ENCODE data around the gene FCGR3A. TPM values are rescaled to one million over a fixed set of nuclear protein-coding genes. Genes with fewer than 3 reads are reported as not detected.
A peak's percentile ranks its signal among the peaks of the same experiment; 100 is the strongest.
"Not testable (repeated sequence)": the region's sequence is repeated elsewhere in the genome, so short reads cannot be mapped to it uniquely, and the experiment has no call there.

FCGR3A gene
- total RNA-seq, 1 donor from 2014 or later = not detected

DNA sequence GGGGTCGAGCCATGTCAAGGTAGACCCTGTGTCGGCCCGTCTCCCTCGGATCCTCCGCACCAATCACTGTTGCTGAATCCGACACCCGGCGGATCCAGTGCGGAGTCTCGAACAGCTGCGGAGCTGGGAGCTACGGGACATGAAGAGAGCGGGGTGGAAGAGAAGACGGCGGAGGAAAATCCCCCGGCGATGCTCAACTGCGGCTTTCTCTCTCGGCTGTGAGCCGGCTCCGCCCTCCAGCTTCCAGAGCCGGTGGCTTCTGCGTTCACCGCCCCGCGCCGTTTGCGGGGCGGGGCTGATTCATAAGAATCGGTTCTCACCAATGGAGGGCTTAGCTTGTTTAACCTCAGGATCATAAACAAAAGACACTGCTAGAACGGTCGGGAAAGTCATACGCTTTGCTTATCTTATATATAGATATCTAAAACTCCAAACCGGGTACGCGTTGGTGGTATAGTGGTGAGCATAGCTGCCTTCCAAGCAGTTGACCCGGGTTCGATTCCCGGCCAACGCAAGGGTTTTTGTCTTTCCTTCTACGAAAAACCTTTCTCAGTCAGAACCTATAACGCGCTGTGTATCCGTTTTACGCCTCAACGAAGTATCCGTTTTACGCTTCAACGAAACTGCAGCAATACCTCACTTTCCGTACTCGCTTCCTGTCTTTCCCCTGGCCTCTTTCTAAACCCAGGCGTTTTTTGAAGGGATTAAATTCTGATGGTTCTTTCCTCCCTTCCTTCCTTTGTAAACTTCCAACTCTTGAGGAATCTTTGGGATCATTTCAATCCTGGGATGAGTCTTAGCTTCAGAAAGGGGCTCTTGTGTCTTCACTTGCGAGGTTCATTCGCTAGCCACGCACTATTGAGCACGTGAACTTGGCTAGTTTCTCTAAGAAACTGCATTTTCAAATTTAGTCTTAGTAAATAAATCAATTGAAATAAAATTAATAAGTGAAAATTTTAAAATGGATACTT is 18.7 kb downstream of the FCGR3A start:
- DNase-seq (ENCODE audit: low read depth) = peak; percentile 88

DNA sequence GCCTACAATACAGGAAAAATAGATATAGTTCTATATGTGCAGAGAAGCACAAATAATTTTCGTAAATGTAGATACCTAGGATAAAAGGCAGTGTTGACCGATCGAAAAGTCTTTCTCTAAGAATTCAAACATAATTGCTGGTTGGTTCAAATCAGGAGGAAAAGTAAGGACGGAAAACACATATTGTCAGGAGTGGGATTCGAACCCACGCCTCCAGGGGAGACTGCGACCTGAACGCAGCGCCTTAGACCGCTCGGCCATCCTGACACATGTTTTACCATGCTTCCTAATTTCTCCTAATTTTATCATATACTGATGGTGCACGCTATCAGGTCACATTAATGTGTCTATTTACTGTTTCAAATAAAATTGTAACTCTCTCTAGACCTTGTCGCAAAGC is 19.5 kb downstream of the FCGR3A start:
- peak; percentile 44 for DNase-seq (ENCODE audit: low read depth)

DNA sequence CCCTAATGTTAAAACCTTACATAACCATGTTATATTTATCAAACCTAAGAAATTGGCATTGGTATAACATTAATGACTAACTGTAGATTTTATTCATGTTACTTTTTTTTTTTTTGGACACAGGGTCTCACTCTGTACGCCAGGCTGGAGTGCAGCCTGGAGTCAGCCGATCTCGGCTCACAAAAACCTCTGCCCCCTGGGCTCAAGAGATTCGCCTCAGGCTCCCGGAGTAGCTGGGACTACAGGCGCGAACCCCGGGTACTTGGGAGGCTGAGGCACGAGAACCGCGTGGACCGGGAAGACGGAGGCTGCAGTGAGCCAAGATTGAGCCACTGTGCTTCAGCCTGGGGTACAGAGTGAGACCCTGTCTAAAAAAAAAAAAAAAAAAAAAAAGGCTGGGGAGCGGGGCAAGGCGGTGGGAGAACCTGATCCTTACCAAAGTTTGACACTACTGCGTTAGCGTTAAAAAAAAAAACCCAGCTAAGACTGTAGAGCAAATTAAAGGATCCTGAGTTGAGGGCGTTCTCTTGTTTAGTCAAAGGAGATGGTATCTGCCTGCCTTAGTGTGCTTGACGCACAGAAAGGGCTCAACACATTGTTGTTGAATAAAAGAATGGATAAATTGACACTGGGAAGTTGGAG is 20.0 kb downstream of the FCGR3A start:
- not testable (repeated sequence) for DNase-seq (ENCODE audit: low read depth)

DNA sequence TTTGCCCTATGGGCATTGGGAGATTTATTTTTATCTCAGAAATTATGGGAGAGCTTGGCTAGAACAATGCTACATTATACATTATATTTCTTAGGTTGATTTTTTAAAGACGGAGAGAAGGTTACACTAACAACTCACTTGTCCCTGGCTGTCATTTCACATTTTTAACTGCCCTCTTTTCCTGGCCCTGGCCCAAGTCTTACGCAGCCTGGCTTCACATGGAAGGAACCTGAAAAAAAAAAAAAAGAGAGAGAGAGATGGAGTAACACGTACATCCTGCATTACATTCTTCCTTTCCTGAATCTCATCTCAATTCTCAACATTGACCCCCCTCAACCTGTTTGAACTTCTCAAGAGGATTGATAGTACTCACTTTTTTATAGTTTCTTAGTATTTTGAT is 21.1 kb downstream of the FCGR3A start:
- DNase-seq (ENCODE audit: low read depth) = not testable (repeated sequence)

DNA sequence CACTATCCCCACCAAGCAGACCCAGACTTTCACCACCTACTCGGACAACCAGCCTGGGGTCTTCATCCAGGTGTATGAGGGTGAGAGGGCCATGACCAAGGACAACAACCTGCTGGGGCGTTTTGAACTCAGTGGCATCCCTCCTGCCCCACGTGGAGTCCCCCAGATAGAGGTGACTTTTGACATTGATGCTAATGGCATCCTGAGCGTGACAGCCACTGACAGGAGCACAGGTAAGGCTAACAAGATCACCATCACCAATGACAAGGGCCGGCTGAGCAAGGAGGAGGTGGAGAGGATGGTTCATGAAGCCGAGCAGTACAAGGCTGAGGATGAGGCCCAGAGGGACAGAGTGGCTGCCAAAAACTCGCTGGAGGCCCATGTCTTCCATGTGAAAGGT is 23.7 kb downstream of the FCGR3A start:
- DNase-seq (ENCODE audit: low read depth) = not testable (repeated sequence)

DNA sequence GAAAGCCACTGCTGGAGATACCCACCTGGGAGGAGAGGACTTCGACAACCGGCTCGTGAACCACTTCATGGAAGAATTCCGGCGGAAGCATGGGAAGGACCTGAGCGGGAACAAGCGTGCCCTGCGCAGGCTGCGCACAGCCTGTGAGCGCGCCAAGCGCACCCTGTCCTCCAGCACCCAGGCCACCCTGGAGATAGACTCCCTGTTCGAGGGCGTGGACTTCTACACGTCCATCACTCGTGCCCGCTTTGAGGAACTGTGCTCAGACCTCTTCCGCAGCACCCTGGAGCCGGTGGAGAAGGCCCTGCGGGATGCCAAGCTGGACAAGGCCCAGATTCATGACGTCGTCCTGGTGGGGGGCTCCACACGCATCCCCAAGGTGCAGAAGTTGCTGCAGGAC is 24.3 kb downstream of the FCGR3A start:
- DNase-seq (ENCODE audit: low read depth) = not testable (repeated sequence)

DNA sequence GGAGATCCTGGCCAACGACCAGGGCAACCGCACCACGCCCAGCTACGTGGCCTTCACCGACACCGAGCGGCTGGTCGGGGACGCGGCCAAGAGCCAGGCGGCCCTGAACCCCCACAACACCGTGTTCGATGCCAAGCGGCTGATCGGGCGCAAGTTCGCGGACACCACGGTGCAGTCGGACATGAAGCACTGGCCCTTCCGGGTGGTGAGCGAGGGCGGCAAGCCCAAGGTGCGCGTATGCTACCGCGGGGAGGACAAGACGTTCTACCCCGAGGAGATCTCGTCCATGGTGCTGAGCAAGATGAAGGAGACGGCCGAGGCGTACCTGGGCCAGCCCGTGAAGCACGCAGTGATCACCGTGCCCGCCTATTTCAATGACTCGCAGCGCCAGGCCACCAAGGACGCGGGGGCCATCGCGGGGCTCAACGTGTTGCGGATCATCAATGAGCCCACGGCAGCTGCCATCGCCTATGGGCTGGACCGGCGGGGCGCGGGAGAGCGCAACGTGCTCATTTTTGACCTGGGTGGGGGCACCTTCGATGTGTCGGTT is 24.8 kb downstream of the FCGR3A start:
- not testable (repeated sequence) for DNase-seq (ENCODE audit: low read depth)

DNA sequence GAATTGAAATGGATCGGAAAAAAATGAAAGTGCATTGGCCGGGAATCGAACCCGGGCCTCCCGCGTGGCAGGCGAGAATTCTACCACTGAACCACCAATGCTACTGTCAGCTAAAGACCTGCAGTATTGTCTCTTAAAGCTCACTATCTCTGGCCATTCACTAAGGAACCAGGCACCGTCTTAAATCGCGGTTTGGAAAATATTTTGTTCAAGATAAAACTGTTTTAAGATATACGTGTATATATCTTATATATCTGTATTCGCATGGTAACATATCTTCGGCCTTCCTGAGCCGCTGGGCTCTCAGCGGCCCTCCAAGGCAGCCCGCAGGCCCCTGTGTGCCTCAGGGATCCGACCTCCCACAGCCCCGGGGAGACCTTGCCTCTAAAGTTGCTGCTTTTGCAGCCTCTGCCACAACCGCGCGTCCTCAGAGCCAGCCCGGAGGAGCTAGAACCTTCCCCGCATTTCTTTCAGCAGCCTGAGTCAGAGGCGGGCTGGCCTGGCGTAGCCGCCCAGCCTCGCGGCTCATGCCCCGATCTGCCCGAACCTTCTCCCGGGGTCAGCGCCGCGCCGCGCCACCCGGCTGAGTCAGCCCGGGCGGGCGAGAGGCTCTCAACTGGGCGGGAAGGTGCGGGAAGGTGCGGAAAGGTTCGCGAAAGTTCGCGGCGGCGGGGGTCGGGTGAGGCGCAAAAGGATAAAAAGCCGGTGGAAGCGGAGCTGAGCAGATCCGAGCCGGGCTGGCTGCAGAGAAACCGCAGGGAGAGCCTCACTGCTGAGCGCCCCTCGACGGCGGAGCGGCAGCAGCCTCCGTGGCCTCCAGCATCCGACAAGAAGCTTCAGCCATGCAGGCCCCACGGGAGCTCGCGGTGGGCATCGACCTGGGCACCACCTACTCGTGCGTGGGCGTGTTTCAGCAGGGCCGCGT is 25.5 kb downstream of the FCGR3A start, which contains the start of gene HSPA6:
Gene HSPA6, plus strand, starts transcription at position 724 of the 925 bp plus-strand sequence. Its CDS starts 119 bp downstream, at position 843.
- peak; percentile 65 for DNase-seq (ENCODE audit: low read depth)

DNA sequence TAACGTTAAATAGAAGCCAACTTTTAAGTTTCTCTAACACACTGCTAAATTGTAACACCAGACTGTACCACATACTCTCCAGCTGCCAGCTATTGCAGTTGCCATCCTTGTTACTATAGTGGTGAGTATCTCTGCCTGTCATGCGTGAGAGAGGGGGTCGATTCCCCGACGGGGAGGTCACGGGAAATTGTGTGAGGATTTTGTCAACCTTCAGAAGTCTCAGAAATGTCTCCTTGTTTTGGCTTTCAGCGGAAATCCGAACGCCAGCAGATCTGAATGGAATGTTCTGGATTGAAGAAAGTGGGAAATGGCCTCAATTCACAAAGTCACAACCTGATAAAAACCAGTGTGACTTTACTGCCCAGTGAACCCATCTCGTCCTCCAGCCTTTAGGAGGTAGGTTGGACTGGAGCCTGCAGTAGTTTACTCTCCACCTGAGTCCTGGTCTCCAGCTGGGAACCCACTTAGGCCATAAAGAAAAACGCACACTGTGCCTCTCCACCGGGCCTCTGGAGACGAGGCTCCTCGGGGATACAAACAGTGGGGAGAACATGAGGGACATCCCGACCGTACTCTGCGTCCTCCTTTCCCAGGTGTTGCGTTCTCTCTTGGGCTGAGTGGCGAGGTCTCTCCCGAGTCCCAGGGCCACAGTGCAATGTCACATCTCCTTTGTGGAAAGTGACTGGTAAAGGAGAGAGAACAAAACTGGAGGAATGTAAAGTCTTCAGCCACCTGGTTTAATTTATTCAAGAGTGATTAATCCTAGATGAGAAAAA is 26.4 kb downstream of the FCGR3A start:
- not testable (repeated sequence) for DNase-seq (ENCODE audit: low read depth)

DNA sequence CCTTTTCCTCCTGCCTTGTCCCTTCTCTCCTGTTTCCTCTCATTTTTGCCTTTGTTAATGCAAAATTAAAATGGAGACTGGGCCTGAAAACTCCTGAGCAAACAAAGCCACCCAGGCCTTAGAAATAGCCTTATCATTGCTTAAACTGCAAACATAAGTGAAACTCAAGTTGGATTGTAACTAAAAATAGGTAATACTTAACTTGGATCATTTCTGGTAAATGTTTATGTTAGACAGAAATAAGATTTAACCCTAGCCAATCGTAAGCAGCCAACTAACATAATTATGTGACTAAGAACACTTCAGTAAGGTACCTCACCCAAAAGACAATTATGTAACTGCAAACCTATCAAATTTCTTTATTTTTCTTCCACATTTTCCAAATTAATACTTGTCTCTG is 35.7 kb downstream of the FCGR3A start:
- peak; percentile 10 for DNase-seq (ENCODE audit: low read depth)

DNA sequence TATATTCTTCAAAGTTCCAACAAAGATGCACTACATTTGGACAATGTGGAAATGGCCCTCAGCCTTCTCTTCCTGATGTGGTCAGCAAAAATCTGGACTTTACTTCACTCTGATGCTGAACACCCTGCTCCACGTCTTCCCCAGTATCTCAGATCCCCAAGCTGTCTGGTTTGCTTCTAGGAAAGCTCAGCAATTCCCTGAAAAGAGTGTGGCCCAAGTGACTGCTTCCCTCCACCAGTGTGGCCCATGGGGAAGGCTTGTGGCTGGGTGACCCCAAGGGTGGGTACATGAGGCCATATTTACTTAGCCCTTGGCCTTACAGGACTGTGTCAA is 36.2 kb downstream of the FCGR3A start:
- DNase-seq (ENCODE audit: low read depth) = not testable (repeated sequence)

DNA sequence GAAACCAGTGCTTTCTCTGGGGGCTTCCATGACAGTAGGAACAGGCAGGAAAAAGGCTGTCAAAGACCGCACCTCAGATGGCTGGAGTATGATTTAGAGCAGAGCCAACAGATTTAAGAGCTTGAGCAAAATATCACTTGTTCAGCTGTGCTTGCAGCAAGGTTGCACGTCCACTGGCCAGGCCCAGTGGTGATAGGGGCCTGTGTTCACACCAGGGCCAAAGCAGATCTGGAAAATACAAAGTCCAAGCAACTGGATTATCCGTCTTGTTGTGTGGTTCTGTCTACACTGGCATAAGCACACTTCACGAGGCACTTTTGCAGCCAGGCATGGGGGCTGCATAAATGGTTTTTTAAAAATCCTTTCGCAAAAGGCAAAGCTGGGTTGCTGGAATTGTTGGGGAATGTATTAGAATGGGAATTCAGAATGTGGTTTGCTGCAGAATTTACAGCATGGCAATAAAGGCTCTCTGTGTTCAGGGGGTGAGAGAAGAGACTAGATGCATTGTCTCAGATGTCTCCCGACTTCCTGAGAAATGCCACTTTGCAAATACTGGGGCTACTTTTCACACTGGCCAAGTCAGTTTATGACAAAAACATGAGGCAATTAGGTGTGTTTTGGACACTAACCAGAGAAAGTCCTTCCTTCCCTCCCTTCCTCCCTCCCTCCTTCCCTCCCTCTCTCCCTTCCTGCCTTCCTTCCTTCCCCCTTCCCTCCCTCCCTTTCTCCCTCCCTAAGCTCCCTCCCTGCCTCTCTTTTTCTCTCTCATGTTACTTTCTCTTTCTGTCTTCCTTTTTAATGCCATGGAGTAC is 36.8 kb downstream of the FCGR3A start:
- not testable (repeated sequence) for DNase-seq (ENCODE audit: low read depth)

DNA sequence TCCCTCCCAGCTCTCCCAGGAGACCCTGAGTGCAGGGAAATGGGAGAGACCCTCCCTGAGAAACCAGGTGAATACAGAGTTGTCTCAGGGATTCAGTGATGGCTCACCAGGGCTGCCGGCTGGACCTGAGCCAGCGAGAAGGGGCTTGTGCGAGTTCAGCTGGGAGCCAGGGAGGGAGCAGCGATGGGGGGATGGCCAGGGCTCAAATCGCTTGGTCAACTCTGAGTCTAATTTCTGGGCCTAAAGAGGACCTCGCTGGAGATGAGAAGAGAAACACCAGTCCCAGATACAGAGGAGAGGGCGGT is 37.9 kb downstream of the FCGR3A start:
- DNase-seq (ENCODE audit: low read depth) = no peak

DNA sequence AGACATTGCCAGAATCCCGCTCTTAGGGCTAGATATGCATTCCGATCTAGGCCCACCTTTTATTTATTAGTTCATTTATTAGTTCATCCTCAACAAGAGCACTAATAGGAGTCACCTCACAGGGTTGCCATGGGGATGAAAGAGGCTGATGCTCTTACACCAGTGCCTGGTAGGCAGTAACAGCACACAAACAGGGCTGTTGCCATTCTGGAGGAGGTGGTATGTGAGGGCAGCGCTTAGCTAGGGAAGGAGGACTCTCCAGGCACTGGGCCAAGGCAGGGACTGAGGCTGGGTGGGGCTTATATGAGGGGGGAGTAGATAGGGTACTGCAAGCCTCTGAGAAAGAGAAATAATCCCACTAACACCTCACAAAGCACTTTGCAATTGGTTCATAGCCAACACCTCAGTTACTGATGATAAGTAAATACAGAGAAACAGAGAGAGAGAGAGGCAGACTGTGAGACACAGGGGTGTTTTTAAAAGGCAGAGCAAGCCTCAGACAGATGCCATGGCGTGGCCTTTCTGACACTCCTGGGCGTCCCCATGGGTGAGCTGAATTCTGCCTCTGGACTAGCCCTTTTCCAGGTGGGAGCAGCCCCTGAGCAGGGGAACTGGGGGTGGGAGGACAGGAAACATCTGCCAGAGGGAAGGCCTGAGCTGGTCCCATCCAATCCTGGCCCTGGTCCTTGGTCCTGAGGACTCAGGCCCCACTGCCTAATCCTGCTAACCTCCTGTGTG is 38.4 kb downstream of the FCGR3A start:
- DNase-seq (ENCODE audit: low read depth) = no peak

DNA sequence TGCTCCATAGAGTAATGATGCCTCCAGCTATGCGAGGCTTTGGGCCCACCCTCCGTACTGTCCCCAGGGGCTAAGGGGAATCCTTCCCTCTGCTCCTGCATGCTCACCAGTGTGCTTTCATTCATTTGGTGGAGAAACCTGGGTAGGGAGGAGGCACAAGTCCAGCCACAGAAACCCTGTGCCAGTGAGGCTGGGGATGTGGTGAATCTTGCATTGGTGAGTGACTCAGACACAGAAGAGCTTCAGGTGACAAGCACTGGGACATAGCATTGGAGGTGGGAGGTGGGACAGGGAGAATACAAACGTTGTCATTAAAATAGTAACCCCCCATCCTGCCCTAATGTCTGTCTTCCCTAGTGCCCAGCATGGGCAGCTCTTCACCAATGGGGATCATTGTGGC is 39.1 kb downstream of the FCGR3A start:
- no peak for DNase-seq (ENCODE audit: low read depth)

DNA sequence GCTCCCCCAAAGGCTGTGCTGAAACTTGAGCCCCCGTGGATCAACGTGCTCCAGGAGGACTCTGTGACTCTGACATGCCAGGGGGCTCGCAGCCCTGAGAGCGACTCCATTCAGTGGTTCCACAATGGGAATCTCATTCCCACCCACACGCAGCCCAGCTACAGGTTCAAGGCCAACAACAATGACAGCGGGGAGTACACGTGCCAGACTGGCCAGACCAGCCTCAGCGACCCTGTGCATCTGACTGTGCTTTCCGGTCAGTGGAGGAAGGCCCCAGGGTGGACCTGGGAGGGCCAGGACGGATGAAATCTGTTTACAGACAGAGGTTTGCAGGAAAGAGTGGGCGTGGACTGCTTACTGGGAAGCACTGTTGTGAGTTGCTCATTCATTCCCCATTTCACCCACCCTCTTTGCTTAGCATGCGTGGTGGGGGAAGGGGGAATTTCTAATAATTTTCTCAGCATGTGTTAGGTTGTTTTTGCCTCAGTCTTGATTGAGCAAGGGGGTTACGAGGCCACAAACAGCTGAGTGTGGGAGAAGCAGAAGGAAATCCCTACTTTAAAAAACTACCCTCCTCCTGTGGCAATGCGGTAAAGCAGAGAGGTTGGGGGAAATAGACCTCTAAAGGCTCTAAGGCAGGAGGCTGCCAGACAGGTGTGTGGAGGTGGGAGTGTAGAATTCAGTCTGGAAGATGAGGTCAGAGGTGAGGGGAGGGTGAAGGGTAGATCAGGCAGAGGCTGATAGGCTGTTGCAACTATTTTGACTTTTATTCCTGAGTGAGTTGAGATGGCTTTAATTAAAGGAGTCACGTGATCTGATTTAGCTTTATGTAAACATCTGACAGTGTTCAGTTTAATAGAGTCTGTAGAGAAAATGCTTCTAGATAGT is 43.0 kb downstream of the FCGR3A start:
- peak; percentile 51 for DNase-seq (ENCODE audit: low read depth)

DNA sequence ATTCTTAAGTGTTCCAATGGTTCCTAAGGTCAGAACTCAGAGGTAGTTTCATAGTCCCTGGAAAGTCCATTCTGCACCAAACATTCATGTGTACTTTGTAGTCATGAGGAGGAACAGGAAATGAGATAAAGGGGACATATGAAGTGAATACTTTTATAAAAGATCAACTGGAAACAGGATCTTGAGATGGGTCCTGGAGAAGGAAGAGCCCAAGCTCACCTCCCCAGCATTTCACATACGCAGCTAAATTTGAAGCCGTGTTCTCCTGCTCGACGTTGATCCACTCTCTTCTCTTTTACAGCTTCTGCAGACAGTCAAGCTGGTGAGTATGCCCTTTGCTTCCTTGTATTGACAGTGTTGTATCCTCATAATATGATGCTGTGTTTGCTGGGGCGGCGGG is 43.9 kb downstream of the FCGR3A start:
- no peak for DNase-seq (ENCODE audit: low read depth)

DNA sequence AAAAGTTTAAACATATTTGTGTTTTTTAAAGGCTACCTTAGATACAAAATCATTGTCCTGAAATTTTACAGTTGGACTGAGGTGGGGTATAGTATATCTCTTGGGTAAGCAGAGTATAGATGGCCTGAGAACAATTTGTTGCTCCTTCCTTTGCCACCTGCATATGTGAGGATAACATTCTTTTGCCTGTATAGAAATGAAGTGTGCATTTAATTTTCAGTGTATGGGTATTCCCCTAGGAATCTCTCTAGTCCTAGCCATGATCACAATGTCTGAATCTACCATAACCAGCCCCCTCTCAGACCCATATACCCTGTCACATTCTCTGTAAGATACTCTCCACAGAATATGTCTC is 46.2 kb downstream of the FCGR3A start:
- DNase-seq (ENCODE audit: low read depth) = no peak

Measured in renal cortical epithelial cell (primary cell).